Measurements from ENCODE around the gene PARP2.
A peak's percentile ranks its signal among the peaks of the same experiment; 100 is the strongest.
"Not testable (repeated sequence)": the region's sequence is repeated elsewhere in the genome, so short reads cannot be mapped to it uniquely, and the experiment has no call there.

PARP2 gene, protein sequence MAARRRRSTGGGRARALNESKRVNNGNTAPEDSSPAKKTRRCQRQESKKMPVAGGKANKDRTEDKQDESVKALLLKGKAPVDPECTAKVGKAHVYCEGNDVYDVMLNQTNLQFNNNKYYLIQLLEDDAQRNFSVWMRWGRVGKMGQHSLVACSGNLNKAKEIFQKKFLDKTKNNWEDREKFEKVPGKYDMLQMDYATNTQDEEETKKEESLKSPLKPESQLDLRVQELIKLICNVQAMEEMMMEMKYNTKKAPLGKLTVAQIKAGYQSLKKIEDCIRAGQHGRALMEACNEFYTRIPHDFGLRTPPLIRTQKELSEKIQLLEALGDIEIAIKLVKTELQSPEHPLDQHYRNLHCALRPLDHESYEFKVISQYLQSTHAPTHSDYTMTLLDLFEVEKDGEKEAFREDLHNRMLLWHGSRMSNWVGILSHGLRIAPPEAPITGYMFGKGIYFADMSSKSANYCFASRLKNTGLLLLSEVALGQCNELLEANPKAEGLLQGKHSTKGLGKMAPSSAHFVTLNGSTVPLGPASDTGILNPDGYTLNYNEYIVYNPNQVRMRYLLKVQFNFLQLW

DNA sequence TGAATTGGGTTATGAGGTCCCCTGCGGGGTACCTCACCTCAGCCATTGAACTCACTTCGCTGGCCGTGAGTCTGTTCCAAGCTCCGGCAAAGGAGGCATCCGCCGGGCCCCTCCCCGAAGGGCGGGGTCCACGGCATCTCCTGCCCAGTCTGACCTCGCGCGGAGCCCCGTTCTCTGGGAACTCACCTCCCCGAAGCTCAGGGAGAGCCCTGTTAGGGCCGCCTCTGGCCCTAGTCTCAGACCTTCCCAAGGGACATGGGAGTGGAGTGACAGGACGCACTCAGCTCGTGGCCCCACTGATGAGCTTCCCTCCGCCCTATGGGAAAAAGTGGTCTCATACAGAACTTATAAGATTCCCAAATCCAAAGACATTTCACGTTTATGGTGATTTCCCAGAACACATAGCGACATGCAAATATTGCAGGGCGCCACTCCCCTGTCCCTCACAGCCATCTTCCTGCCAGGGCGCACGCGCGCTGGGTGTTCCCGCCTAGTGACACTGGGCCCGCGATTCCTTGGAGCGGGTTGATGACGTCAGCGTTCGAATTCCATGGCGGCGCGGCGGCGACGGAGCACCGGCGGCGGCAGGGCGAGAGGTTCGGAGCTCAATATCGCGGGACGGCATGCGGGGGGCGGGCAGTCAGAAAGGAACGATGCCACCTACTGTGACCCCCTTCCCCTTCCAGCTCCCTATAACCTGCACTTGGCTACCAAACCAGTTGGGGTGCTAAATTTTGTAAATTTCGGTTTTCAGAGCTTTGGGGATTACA, at the start of gene PARP2:
PARP2 (plus strand) TSS at position 544 of the 770 bp plus-strand sequence; CDS start at position 551, 7 bp downstream.
- DNase-seq (ENCODE audit: low read depth), result peak; percentile 70

DNA sequence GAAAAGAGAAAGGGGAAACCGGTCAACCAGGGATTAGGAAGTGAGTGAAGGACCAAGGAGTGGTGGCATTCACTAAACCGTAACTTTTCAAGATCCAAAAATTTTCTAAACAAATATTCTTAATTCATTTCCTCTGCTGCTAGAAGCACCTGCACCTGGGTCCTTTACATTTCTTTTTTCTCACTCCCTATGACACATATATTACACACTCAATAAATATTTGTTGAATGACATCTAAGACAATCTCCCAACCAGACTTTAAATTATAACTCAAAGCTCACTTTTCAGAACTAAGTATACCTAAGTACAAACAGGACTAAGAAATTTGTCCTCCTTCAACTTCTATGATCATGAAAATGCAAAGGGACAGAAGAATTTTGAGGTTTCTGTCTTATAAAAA, 48.8 kb upstream of the PARP2 start:
- no peak for DNase-seq (ENCODE audit: low read depth)

DNA sequence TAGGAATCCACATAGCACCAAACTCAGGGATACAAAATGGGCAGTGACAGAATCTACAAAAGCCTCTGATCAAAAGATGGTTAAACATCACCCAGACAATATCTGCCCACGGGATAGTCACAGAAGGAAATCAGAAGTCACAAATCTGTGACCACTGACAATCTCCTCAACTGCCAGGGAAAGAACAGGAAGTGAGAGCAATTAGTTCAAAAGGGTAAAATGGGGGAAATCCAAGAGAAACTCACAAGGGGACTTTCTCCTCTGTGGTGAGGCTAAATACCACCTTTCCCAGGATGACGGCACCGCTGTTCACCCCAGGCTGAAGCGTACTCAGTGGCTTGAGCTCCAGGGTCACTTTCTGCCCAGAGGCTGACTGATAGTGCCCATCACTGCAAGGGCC, 48.4 kb upstream of the PARP2 start:
- DNase-seq (ENCODE audit: low read depth), result no peak

DNA sequence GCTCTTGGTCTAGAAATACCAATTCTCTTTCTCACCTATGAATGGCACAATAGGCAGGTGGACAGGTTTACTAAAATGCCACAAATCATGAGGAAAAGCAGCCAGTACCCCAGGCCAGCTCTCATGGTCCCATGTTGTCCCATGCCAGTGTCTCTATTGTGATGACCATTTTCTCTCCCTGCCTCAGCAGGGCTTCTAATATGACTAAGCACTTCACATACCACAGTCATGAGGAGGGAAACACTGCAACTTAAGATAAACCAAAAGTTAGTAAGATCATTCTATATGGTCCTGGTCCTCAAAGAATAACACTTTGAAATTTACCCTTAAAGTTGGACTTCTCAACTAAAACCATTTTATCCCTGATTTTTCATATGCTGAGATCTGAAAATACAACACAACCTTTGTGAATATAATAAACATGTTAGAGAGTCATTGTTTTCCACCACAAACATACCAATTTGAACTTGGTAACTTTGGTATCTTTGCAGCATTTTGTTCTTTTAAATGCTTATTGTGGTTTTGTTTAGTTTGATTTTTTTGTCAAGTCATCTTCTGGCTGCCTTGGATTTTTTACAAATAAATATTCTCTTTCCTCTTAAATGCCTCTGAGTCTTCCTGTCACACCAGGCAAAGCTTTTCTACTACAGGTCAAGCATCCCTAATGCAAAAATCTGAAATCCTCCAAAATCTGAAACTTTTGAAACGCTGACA, 41.2 kb upstream of the PARP2 start:
- DNase-seq (ENCODE audit: low read depth), result no peak

DNA sequence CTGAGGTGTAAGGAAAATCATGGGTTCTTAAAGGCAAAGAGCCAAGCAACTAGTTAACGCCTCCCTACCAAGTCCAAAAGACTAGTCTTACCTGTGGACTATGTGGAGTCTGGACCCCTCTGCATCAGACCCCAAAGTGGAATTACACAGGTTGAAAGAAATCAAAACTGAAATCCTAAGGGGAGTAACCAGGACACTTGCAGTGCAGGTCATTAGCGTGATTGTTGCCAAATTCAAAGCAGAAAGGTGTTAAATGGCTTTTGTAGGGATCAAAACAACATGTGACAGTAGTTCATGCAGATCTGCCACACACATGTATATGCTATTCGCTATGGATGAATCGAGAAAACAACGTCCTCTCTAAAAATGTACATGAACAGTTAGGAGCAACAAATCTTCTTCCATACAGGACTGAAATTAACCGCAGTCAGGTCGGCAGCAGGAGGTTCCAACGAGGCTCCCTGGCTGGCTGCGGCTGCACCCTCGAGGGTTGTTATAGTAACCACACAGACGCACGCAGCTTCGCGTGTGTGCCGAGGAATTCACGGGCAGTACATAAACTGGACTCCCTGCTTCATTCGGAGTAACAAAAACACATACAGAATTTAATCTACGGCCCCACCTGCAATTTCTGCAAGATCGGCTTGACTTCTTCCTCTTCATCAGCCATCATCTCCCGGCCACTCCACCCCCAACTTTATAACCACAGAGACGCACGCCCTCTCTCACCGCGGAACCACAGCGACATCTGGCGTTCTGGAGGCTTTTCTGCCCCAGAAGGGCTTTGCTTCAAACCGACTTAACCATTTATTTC, 38.0 kb upstream of the PARP2 start, which contains the start of gene TTC5:
TTC5 (minus strand) TSS at position 687 of the 814 bp plus-strand sequence; CDS start at position 673, 14 bp downstream.
- peak; percentile 90 for DNase-seq (ENCODE audit: low read depth)

DNA sequence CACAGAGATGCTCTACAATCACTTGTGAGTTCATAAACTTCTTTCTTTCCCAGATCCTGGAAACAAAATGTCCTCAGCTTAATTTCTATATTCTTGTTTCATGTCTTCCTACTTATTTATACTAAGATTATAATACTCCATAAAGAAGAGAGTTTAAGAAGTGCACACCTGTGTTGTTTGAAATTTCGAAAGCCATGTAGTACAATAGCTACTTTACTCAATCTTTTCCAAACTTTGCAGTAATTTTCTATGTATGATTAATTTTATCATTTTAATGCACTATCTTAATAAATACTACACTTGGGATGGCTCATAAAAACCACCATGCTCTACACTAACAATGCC, 37.4 kb upstream of the PARP2 start:
- DNase-seq (ENCODE audit: low read depth), result no peak

DNA sequence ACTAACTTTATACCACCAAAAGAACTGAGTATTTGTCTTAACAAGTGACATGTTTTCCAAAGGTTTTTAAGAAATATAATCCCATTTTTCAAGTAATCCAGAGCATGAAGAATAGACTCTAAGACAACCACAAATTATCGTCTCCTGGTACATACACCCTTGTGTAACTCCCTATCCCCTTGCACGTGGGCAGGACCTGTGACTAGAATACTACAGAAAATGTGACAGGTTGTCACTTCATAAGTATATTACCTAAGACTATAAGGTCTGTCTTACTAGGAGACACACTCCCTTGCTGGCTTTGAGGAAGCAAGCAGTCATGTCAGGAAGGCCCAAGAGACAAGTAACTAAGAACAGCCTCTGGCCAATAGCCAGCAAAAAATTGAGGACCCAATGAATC, 29.4 kb upstream of the PARP2 start:
- no peak for DNase-seq (ENCODE audit: low read depth)

DNA sequence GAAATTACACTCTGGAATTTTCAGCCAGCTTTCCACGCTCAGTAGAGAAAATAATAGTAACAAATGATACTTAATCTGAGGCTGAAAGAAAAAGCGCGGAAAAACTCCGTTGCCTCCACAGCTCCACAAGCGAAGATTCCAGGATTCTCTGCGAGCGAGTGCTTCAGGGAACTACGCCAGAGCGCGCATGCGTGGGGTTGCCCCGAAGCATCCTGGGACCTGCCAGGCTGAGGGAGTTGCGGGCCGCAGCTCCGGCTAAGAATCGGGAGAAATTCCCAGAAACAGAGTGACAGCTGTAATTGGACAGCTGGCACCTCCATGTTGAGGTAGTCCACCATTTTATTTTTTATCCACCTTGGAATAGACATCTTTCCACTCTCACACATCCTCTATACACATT, 25.7 kb upstream of the PARP2 start:
- no peak for DNase-seq (ENCODE audit: low read depth)

DNA sequence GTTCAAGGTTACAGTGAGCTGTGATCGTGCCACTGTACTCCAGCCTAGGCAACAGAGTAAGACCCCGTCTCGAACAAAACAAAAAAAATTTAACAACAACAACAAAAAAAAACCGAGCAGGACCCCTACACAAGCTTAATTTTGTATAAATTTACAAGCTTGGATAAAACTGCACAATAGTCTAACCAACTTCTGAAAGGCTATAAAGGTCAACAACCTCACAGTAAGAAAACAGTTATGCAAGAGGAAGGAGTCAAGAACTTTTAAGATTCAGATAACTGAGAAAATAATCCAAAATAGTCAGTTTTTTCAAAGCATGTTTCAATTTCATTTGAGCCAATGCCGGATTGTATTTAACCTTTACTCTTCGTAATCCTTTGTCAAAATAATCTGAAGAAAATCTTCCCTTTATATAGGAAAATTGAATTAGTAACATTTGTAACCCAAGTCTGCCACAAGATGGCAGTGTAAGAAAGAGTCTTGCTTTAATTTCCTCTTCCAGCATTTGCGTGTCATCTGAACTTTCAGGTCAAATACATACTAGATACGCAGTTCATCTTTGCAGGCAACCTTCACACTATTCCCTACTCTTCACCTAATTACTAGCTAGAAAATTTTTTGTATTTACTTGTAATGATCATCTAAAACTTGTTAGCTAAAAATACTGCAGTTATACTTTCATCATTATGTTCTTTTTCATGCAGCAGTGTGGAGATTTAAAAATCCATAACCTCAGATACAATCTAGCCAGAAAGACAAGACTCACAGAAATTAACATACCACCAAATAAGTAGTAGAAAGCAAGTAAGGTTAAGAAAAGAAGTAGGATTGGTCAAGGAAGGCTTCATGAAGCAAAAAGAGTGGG, 16.2 kb upstream of the PARP2 start:
- DNase-seq (ENCODE audit: low read depth), result no peak

DNA sequence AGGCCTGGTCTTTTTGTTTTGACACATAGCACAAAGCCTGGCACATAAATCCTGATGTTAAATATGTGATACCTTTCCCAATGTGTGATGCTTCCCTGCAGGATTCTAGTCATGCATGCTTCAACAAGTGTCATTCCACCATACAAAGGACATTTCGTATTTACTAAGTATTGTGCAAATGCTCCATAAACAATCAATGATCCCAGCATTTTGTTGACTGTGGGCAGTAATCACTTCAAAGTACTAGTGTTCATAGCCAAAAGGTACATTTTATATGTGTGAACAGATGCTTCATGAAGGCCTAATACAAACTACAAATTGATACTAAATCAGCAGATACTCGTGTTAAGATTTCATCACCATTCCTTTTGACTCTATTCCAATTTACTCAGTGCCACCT, 14.7 kb upstream of the PARP2 start:
- no peak for DNase-seq (ENCODE audit: low read depth)

DNA sequence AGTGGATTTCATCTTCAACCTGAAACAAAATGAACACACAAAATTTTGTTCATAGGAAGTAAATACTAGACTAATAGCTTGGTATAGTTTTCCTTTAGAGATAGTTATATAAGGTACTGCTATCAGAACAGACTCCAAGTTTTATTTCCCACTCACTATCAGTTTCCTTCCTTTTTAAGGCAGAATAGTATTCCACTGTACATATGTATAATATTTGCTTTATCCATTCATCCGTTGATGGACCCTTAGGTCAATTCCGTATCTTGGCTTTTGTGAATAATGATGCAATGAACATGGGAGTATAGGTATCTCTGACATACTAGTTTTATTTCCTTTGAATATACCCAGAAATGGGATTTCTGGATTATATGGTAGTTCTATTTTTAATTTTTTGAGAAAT, 14.1 kb upstream of the PARP2 start:
- DNase-seq (ENCODE audit: low read depth), result no peak

DNA sequence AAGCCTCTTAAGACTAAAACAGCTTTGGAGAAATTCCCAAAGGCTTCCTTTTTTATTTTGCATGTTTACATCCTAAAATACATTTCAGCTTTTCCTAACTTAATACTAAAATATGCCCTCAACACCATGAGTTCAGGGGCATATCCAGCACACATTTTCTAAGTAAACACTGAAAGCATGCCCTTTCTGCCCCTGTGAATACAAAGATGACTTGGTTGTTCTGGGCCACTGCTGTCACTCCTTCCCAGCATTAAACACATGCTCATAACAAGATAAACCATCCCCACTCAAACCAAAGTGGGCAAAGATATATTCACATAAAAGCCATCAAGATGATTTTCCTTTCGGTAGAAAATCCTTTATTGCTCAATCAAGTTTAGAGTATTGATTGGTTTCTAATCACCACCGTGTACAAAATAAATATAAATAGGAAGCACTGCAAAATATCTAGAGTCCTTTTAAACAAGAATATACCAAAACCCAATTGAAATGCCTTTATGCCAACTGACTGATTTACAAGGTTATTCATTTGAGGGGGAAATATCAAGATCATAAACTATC, 12.3 kb upstream of the PARP2 start:
- no peak for DNase-seq (ENCODE audit: low read depth)

DNA sequence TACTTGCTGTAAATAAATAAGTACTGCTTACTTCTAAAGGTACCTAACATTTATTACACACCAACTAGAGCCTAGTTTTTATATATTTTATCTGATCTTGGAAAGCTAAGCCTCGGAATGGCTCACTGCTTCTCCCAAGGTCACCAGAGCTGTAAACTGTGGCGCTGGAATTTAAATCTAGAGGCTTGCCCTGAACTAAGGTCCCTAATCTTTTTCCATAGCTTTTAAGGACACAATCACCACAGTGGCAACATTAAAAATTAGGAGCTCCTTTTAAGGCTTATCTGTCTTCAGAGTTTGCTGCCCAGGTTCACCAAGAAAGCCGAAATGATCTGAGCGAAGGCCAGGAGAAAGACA, 11.0 kb upstream of the PARP2 start:
- no peak for DNase-seq (ENCODE audit: low read depth)

DNA sequence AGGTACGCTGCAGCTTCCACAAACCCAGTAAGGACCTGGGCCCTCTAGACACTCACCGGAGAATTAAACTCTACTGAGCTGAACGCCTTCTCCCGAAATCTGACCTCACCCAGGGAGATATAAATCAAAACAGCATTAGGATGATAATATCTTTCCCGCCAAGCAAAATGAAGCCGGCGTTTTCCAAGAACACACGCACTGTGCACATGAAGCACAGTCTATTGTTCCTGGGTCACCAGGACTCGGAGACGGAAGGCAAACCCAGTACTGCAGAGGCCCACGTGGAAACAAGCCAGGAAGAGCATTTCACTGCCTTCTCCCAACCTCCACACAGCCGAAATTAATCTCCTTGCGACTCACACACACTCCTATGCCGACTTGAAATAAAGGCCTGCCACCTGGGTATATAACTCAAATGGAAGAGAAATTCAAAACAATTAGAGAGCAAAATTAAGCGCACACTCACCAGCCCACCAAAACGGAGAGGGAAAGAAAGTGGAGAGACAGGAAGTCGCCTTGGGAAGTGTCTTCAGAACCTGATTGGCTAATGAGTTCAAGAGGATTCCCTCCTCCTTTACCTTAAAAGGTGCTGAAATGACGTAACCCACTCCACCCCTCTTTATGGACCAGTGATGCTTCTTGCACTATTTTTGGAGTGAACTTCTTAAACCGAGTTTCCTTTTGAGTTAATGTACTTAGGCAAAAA, 10.5 kb upstream of the PARP2 start, which contains the start of gene CCNB1IP1:
CCNB1IP1 (minus strand) TSS at position 492 of the 706 bp plus-strand sequence. CDS start 16,756 bp downstream, outside the sequence.
- DNase-seq (ENCODE audit: low read depth), result no peak

DNA sequence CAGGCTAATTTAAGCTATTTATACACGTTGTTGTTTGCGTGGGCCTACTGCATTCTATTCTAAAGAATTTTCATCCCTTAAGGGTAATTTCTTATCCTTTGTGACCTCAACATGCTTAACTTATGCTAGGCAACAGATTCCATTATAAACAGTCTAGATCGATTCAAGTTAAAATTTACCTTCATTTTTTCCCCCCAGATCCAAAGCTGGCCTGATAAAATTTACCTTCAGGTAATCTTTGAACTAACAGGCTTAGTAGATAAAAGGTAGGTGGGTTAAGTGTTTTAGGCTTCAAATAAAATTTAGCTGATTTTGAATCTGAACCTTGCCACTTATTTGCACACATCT, 10.0 kb upstream of the PARP2 start:
- no peak for DNase-seq (ENCODE audit: low read depth)

DNA sequence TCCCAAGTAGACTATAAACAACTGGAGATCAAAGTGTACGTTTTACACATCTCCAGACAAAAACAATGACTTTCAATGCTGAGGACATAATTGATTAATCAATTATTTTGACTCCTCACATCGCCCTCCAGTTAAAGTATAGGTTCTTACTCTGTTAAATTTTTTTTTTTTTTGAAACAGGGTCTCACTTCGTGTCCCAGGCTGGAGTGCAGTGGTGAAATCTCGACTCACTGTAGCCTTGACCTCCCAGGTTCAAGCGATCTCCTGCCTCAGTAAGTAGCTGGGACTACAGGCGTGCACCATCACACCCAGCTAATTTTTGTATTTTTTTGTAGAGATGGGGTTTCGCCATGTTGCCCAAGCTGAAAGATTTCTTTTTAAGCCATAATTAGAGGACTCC, 9.4 kb upstream of the PARP2 start:
- no peak for DNase-seq (ENCODE audit: low read depth)

DNA sequence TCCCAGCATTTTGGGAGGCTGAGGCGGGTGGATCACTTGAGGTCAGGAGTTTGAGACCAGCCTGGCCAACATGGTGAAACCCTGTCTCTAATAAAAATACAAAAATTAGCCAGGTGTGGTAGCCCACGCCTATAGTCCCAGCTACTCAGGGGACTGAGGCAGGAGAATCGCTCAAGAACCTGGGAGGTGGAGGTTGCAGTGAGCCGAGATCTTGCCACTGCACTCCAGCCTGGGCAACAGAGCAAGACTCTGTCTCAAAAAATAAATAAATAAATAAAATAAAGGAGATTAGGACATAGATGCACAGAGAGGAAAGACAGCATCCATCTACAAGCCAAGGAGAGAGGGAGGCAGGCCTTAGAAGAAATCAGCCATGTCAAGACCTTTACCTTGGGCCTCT, 2.4 kb upstream of the PARP2 start:
- not testable (repeated sequence) for DNase-seq (ENCODE audit: low read depth)

DNA sequence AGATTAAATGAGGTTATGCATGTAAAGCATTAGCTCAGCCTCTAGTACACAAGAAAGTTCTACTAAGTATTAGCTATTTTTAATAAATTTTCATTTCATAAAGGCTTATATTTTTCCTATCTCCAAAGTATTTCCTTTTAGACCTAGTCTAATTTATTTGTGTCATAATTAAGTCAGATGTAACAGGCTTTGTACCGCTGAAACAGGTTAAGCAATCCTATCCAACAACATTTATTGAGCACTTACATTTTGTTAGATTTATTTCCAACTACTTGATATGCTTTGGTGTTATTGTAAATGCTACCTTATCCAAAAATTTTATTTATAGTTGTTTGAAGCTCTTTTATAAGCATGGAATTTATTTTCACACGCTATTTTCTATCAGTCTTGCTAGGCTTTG, 1.8 kb upstream of the PARP2 start:
- no peak for DNase-seq (ENCODE audit: low read depth)

DNA sequence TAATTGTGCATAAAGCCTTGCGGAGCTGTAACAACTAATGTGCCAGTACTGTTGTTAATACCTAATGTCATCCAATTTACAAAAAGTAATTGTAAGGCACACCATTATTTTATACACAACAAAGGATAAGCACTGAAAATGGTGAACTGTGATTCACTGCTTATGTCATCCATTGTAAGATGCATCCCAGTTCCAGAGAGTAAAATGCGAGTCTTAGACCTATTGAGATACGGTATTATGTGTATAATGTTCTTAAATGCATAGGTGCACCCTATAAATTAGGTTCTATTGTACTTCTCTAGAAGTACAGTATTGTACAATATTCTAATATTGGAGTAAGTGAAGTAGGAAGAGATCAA, 406 bp downstream of the PARP2 start:
- no peak for DNase-seq (ENCODE audit: low read depth)

DNA sequence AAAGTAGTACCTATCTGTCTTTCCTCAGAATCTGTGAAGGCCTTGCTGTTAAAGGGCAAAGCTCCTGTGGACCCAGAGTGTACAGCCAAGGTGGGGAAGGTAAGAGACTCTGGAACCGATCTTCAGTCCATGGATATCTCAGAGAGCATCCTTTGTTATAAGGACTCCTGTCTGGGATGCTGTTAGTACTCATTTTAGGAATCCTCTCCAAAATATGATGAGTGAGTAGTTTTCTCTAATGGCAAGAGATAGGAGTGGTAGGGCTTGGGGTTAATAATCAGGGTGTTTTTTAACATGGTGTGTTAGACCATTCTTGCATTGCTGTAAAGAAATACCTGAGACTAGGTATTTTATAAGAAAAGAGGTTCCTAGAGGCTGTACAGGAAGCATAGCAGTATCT, 1.9 kb downstream of the PARP2 start:
- no peak for DNase-seq (ENCODE audit: low read depth)

Data from stimulated activated CD8-positive, alpha-beta memory T cell treated with anti-CD3 and anti-CD28 coated beads, Interleukin-15, amount 100 ng/mL, for 1 hour (primary cell).